MCF 10A (cell line): ENCODE measurements around the gene PFDN2. TPM values are rescaled to one million over a fixed set of nuclear protein-coding genes. Genes with fewer than 3 reads are reported as not detected.
A peak's percentile ranks its signal among the peaks of the same experiment; 100 is the strongest.

Experiments used
- BruUV-seq: library from RNA; stranded (reverse); fragments of 400-500 nt; replicated peaks from 2 replicates; lab custom pipeline; 2021; lab: Mats Ljungman, UMichigan
- CTCF ChIA-PET: fragments of 300-600 bp; sonication (Branson Sonifier 250); formaldehyde crosslinking; extraction: SDS; loops from one replicate; lab custom pipeline; 2021; ENCODE audit warnings: antibody characterized with exemption, inconsistent platforms; lab: Yijun Ruan, JAX
- POLR2A ChIA-PET: fragments of 300-600, 350-650 bp; sonication (Branson Sonifier 250); formaldehyde crosslinking; extraction: SDS; loops from one replicate; lab custom pipeline; 2020; ENCODE audit warnings: antibody characterized with exemption, inconsistent platforms; lab: Yijun Ruan, JAX
- DNase-seq: peaks from one replicate; pipeline ENCODE4 v3.0.0-alpha.2; 2018; ENCODE audit not compliant: unreplicated experiment
- H3K27ac Mint-ChIP-seq: one replicate; pipeline ENCODE4 v1.8.0; 2022; ENCODE audit warnings: mild to moderate bottlenecking, low read depth, mixed read lengths; ENCODE audit not compliant: unreplicated experiment
- H3K27me3 Mint-ChIP-seq: one replicate; pipeline ENCODE4 v1.8.0; 2022; ENCODE audit warnings: mixed read lengths; ENCODE audit not compliant: insufficient read depth, unreplicated experiment
- H3K36me3 Mint-ChIP-seq: one replicate; pipeline ENCODE4 v1.8.0; 2022; ENCODE audit warnings: mild to moderate bottlenecking, moderate library complexity, mixed read lengths; ENCODE audit not compliant: insufficient read depth, unreplicated experiment
- H3K4me1 Mint-ChIP-seq: one replicate; pipeline ENCODE4 v1.8.0; 2022; ENCODE audit warnings: mixed read lengths; ENCODE audit not compliant: insufficient read depth, unreplicated experiment
- H3K4me3 Mint-ChIP-seq: one replicate; pipeline ENCODE4 v1.8.0; 2022; ENCODE audit warnings: mild to moderate bottlenecking, moderate library complexity, mixed read lengths; ENCODE audit not compliant: unreplicated experiment
- H3K9me3 Mint-ChIP-seq: one replicate; pipeline ENCODE4 v1.8.0; 2022; ENCODE audit warnings: mixed read lengths; ENCODE audit not compliant: unreplicated experiment
- intact Hi-C: fragments of 100-400 bp; cut with micrococcal nuclease; formaldehyde crosslinking; loops from 2 replicates; pipeline ENCODE4 v1.14.1; 2022
- total RNA-seq: library from RNA; stranded (reverse); gene quantifications from 2 replicates; pipeline ENCODE4 v1.2.3, GENCODE V29; 2022
- TF ChIP-seq, protein P1 (sequence below): fragments of 200-600 bp; IDR thresholded peaks from one replicate; pipeline ENCODE4 v1.8.0; 2022; ENCODE audit warnings: antibody characterized with exemption, mild to moderate bottlenecking; ENCODE audit not compliant: unreplicated experiment

The PFDN2 gene
- total RNA-seq, 1 experiment from 2014 or later = 514 TPM

DNA sequence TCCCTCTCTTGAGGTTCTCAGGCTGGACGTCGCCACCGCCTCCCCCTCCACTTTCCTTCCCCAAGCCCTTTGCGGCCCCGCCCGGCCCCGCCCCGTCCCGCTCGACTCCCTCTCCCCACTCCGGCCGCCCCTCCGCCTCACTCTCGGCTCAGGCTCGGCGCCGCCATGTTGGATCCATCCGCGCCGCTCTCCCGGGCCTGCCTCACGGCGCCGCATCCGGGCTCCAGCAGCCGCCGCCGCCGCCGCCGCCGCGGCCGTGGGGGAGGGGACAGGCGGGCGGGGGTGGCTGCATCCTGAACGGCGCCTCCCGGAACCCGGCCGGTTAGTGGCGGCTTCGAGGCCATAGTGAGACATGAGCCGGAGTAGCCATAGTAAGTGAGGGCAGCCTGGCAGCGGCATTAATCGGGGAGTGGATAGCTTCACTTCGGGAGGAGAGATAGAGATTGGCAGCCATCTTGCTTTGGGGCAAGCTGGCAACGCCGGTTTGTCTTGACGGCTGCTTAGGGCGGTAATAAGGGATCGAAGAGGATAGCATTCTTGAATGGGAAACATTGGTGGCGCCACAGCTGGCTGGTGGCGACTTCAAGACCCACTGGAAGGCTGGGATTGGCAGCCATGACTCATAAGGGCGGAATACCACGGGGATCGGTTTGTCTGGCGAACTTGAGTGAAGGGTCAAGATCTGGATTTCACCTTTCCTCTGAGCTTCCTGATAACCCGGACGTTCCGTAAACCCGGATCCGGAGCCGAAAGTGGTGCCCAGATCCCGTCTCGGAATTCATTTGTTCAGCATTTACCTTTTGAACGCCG is 14.8 kb upstream of the PFDN2 start, which contains the start of gene DEDD:
DEDD (minus strand) TSS at position 258 of the 810 bp plus-strand sequence. CDS start 8,205 bp downstream, outside the sequence.
- peaks cover 55% of the 10 kb centered on the region for H3K36me3 Mint-ChIP-seq
- intact Hi-C loops = loop anchor here (1.0 to 10.0 kb wide), 3 partner anchors 17 to 88 kb away; partner anchors contain the start of gene USF1
- no TSS peak for BruUV-seq

DNA sequence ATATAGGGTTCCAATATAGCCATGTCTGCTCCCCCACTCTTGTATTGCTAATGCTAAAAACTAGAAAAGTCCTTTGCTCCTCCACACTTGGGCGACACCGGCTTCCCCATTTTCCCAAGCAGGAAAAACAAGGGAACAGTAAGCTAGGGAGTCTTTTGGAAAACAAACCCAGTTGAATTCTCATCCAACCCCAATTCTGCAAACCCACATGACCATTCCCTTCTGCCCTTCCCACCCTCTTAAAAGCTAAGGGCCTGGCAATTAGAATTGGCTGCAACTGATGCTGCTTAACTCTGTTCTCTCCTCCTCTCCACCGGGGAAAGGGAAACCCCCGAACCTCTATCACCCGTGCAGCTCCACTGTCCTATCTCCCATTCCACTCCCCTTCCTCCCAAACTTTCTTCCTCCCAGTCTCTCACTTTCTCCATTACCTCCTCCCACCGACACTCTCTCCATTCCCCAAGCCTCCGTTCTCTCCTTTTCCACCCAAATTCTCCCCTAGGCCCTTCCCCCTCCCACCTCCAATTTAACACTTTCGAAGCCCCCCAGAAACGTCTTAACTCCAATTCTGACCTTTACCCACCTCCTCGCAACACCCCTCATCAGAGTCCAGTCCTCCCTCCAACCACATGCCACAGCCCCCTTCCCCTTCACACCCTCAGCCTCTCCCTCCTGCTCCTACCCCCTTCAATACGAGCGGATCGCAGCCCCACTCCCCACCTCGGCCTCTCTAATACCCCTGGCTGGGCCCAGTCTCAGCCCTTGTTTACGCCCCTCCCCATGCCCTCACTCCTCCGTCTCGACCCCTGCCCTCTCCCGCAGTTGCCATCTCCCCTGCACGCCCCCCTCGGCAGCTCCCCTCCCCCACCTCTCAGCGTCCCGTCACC is 13.9 kb upstream of the PFDN2 start:
- Mint-ChIP-seq H3K36me3 (peaks cover 55% of the 10 kb centered on the region), H3K9me3 (no peaks in the 10 kb centered on the region), H3K4me3 (no peak overlapping the region), H3K4me1 (peaks cover 30% of the 10 kb centered on the region), H3K27me3 (no peaks in the 10 kb centered on the region), H3K27ac (no peak overlapping the region)
- POLR2A ChIA-PET = interaction anchor here (0.6 to 11.8 kb wide), 28 partner anchors 9 to 618 kb away, joined by 3 to 210 read pairs (median 4); partner anchors contain the start of genes DUSP12, F11R, NDUFS2 and PPOX
- intact Hi-C loops = loop anchor here (1.0 to 10.0 kb wide), 3 partner anchors 16 to 87 kb away; partner anchors contain the start of gene USF1
- peak; percentile 34 for DNase-seq
- CTCF ChIA-PET = interaction anchor here (0.5 to 1.4 kb wide), 7 partner anchors 10 to 296 kb away, joined by 3 to 5 read pairs (median 3); no protein-coding TSS in a partner anchor
- TF ChIP-seq, protein P1, sequence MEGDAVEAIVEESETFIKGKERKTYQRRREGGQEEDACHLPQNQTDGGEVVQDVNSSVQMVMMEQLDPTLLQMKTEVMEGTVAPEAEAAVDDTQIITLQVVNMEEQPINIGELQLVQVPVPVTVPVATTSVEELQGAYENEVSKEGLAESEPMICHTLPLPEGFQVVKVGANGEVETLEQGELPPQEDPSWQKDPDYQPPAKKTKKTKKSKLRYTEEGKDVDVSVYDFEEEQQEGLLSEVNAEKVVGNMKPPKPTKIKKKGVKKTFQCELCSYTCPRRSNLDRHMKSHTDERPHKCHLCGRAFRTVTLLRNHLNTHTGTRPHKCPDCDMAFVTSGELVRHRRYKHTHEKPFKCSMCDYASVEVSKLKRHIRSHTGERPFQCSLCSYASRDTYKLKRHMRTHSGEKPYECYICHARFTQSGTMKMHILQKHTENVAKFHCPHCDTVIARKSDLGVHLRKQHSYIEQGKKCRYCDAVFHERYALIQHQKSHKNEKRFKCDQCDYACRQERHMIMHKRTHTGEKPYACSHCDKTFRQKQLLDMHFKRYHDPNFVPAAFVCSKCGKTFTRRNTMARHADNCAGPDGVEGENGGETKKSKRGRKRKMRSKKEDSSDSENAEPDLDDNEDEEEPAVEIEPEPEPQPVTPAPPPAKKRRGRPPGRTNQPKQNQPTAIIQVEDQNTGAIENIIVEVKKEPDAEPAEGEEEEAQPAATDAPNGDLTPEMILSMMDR = no peak
- BruUV-seq = no TSS peak

More for the DNA sequence above, 14.8 kb upstream of the PFDN2 start, which contains the start of gene DEDD:
- Mint-ChIP-seq H3K27ac (no peak within 1 kb of the TSS), H3K27me3 (no peaks in the 10 kb centered on the region), H3K9me3 (no peaks in the 10 kb centered on the region), H3K4me3 (no peak within 1 kb of the TSS), H3K4me1 (peaks cover 23% of the 10 kb centered on the region)
- ChIA-PET POLR2A (interaction anchor here (0.6 to 11.8 kb wide), 41 partner anchors 8 to 867 kb away, joined by 3 to 210 read pairs (median 5); partner anchors contain the start of genes ADAMTS4, B4GALT3, DUSP12 and F11R), CTCF (interaction anchor here (0.5 to 1.5 kb wide), 17 partner anchors 10 to 1374 kb away, joined by 3 to 6 read pairs (median 4); partner anchors contain the start of genes NIT1 and PFDN2)
- TF ChIP-seq, protein P1 = no peak
- DNase-seq = peak; percentile 99

DNA sequence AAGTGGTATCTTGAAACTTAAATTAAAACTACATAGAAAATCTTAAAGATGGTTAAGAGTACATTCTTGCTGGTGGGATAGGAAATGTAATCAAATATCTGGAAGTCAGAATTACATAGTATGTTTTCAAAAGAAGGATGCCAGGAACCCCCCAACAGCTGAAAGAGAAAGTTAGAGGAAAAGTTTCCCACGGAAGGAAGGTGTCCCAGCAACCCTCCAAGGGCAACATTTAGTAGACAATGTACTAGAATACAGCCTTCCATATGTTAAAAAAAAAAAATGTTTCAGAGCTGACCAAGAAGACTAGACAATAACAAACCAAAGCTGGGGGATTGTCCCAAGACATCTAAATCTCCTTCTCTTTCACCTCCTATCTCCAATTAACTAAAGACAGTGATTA is 12.4 kb upstream of the PFDN2 start:
- no peak for DNase-seq
- Mint-ChIP-seq H3K27me3 (no peaks in the 10 kb centered on the region), H3K36me3 (peaks cover 56% of the 10 kb centered on the region), H3K9me3 (no peaks in the 10 kb centered on the region), H3K4me1 (peaks cover 33% of the 10 kb centered on the region), H3K4me3 (no peak overlapping the region), H3K27ac (no peak overlapping the region)
- intact Hi-C loops = loop anchor here (10.0 kb wide), 1 partner anchor 85 kb away; the partner anchor contains the start of gene USF1
- no TSS peak for BruUV-seq
- ChIA-PET CTCF (interaction anchor here (1.1 kb wide), 1 partner anchor 12 kb away, joined by 3 read pairs; no protein-coding TSS in a partner anchor), POLR2A (interaction anchor here (0.8 to 11.8 kb wide), 7 partner anchors 9 to 117 kb away, joined by 3 to 210 read pairs (median 4); partner anchors contain the start of genes F11R, PPOX and UFC1)
- TF ChIP-seq, protein P1 = no peak
